Stomach smooth muscle (tissue), 2 donors: ENCODE results near the gene RAB6D.
"Not testable (repeated sequence)": the region's sequence is repeated elsewhere in the genome, so short reads cannot be mapped to it uniquely, and the experiment has no call there.

Experiments
- H3K27ac ChIP-seq: one replicate; pipeline ENCODE4 v1.7.0; 2013; ENCODE audit warnings: mild to moderate bottlenecking, low read length, inconsistent platforms
- H3K27me3 ChIP-seq, 2 donors: one replicate each; pipeline ENCODE4 v1.7.0; 2013; ENCODE audit warnings: low read length in 2 of 2; ENCODE audit not compliant: insufficient read depth in 2 of 2, control insufficient read depth in 1 of 2
- H3K36me3 ChIP-seq, 2 donors: one replicate each; pipeline ENCODE4 v1.7.0; 2013; ENCODE audit warnings: low read length in 2 of 2; ENCODE audit not compliant: control insufficient read depth in 2 of 2, insufficient read depth in 2 of 2
- H3K4me1 ChIP-seq: one replicate; pipeline ENCODE4 v1.7.0; 2013; ENCODE audit warnings: low read length; ENCODE audit not compliant: control insufficient read depth, insufficient read depth
- H3K4me3 ChIP-seq, 2 donors: one replicate each; pipeline ENCODE4 v1.7.0; 2013; ENCODE audit warnings: low read length in 2 of 2
- H3K9ac ChIP-seq, 2 donors: one replicate each; pipeline ENCODE4 v1.7.0; 2013; ENCODE audit warnings: low read length in 2 of 2, mild to moderate bottlenecking in 1 of 2
- H3K9me3 ChIP-seq, 2 donors: one replicate each; pipeline ENCODE4 v1.7.0; 2013; ENCODE audit warnings: low read length in 2 of 2; ENCODE audit not compliant: control insufficient read depth in 2 of 2
- donor health status: healthy.
- donor health status: Pancreatic carcinoma.

RAB6D gene

GRCh38 chr2:131365452-131365851, 1.5 kb upstream of the RAB6D start:
- Histone ChIP-seq H3K27me3 (peaks cover 0 to 5% of the 10 kb centered on the region in 2 donors), H3K4me3 (no peak overlapping the region), H3K4me1 (no peaks in the 10 kb centered on the region), H3K27ac (no peak overlapping the region), H3K9me3 (no peaks in the 10 kb centered on the region), H3K36me3 (no peaks in the 10 kb centered on the region), H3K9ac (no peak overlapping the region)

- not testable (repeated sequence) for H3K4me1 ChIP-seq, H3K9ac ChIP-seq, H3K27ac ChIP-seq, H3K36me3 ChIP-seq, H3K9me3 ChIP-seq, H3K27me3 ChIP-seq
- H3K4me3 ChIP-seq: peak overlapping the region in 1 of 2 donors; percentile 13
These were observed 755 bp downstream of the RAB6D start for GRCh38 chr2:131363213-131363612.

GRCh38 chr2:131361773-131362172, 2.2 kb downstream of the RAB6D start:
- H3K27ac ChIP-seq, H3K9ac ChIP-seq, H3K9me3 ChIP-seq, H3K27me3 ChIP-seq, H3K36me3 ChIP-seq, H3K4me1 ChIP-seq, H3K4me3 ChIP-seq: not testable (repeated sequence)

GRCh38 chr2:131353167-131353697, 10.7 kb downstream of the RAB6D start:
- H3K36me3 ChIP-seq, H3K27me3 ChIP-seq, H3K9ac ChIP-seq, H3K4me1 ChIP-seq, H3K9me3 ChIP-seq, H3K27ac ChIP-seq, H3K4me3 ChIP-seq: not testable (repeated sequence)

- Histone ChIP-seq H3K27me3 (no peaks in the 10 kb centered on the region), H3K4me3 (no peak overlapping the region), H3K9ac (no peak overlapping the region), H3K36me3 (no peaks in the 10 kb centered on the region), H3K9me3 (no peaks in the 10 kb centered on the region), H3K4me1 (no peaks in the 10 kb centered on the region), H3K27ac (no peak overlapping the region)
These were observed 14.9 kb downstream of the RAB6D start for GRCh38 chr2:131349021-131349420.

- H3K9ac ChIP-seq, H3K4me3 ChIP-seq, H3K27me3 ChIP-seq, H3K36me3 ChIP-seq, H3K27ac ChIP-seq, H3K4me1 ChIP-seq, H3K9me3 ChIP-seq: not testable (repeated sequence)
These were observed 16.9 kb downstream of the RAB6D start for GRCh38 chr2:131347035-131347434.

- H3K4me3 ChIP-seq, H3K27ac ChIP-seq, H3K4me1 ChIP-seq, H3K9me3 ChIP-seq, H3K9ac ChIP-seq, H3K27me3 ChIP-seq, H3K36me3 ChIP-seq: not testable (repeated sequence)
These were observed 24.7 kb downstream of the RAB6D start for GRCh38 chr2:131339307-131339706.

- not testable (repeated sequence) for H3K27ac ChIP-seq, H3K4me3 ChIP-seq, H3K4me1 ChIP-seq, H3K9ac ChIP-seq, H3K9me3 ChIP-seq, H3K27me3 ChIP-seq, H3K36me3 ChIP-seq
These were observed 28.6 kb downstream of the RAB6D start for GRCh38 chr2:131335319-131335718.

GRCh38 chr2:131332709-131333108, 31.3 kb downstream of the RAB6D start:
- not testable (repeated sequence) for H3K27ac ChIP-seq

GRCh38 chr2:131331000-131331399, 33.0 kb downstream of the RAB6D start:
- not testable (repeated sequence) for H3K4me1 ChIP-seq, H3K9me3 ChIP-seq, H3K9ac ChIP-seq, H3K36me3 ChIP-seq, H3K27ac ChIP-seq, H3K27me3 ChIP-seq, H3K4me3 ChIP-seq

More at GRCh38 chr2:131332709-131333108, 31.3 kb downstream of the RAB6D start:
- not testable (repeated sequence) for H3K4me1 ChIP-seq, H3K4me3 ChIP-seq, H3K27me3 ChIP-seq, H3K9me3 ChIP-seq, H3K9ac ChIP-seq, H3K36me3 ChIP-seq

GRCh38 chr2:131322209-131322608, 41.8 kb downstream of the RAB6D start:
- Histone ChIP-seq H3K27me3 (no peaks in the 10 kb centered on the region), H3K9ac (no peak overlapping the region), H3K27ac (no peak overlapping the region), H3K4me1 (no peaks in the 10 kb centered on the region), H3K9me3 (no peaks in the 10 kb centered on the region), H3K36me3 (no peaks in the 10 kb centered on the region), H3K4me3 (no peak overlapping the region)

- not testable (repeated sequence) for H3K9me3 ChIP-seq, H3K27me3 ChIP-seq, H3K4me3 ChIP-seq, H3K36me3 ChIP-seq, H3K4me1 ChIP-seq, H3K9ac ChIP-seq, H3K27ac ChIP-seq
These were observed 42.6 kb downstream of the RAB6D start for GRCh38 chr2:131321344-131321743.
